Ishikawa (cell line): ENCODE data around the gene NOTCH3.

ENCODE experiments used
- CREB1 ChIP-seq: IDR thresholded peaks from 2 replicates; pipeline ENCODE4 v1.6.1; 2012; ENCODE audit warnings: low read depth
- EGR1 ChIP-seq: IDR thresholded peaks from 2 replicates; pipeline ENCODE4 v1.6.1; 2012
- RAD21 ChIP-seq: IDR thresholded peaks from 2 replicates; pipeline ENCODE4 v1.6.1; 2012; ENCODE audit warnings: low read depth
- TAF1 ChIP-seq: IDR thresholded peaks from 2 replicates; pipeline ENCODE4 v1.6.1; 2012; ENCODE audit warnings: low read depth, mild to moderate bottlenecking
- YY1 ChIP-seq: IDR thresholded peaks from 2 replicates; pipeline ENCODE4 v1.6.1; 2012; ENCODE audit warnings: low read depth

DNA sequence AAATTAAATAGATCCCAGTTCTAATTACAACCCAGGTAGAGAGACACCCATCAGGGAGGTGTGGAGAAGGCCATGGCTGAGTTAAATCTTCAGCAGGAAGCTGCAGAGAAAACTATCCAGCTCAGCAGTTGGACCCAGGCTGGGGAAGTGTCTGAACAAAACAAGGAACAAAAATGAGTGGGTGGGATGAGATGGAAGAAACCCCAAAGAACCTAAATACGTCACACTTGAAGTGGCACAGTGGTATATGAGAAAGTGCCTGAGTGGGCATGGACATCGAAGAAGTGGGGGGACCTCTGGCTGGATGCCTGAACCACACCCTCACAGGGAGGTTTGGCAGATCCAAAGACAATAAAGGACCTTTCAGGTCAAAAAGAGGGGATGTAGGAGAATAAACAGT, 35.0 kb upstream of the NOTCH3 start:
- TF ChIP-seq YY1 (no peak), EGR1 (no peak), TAF1 (no peak), CREB1 (no peak), RAD21 (no peak)
